NCI-H1048 (cell line): Measurements from ENCODE around the gene ENGASE.

Source experiments
- DNase-seq: peaks from one replicate; lab custom pipeline; 2025; lab: John Stamatoyannopoulos, UW

Gene ENGASE

DNA sequence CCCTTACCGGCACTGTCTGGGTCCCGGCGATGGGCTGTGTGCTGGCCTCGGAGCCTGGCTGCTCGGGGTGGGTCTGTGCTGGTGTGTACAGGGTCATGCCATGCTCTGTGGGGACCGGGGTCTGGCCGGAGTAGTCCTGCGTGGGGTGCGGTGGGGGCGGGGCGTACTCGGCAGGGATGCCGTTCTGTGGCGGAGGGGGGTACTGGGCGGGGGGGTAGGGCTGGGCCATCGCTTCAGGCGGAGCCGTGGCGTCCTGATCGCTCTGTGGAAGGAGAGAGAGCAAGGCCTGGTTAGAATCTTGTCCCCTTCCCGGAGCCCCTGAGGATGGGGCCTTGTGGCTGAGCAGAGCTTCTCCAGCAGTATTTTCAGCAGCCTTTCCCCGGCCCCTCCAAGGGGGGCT is 40.9 kb downstream of the ENGASE start:
- DNase-seq, result no peak

DNA sequence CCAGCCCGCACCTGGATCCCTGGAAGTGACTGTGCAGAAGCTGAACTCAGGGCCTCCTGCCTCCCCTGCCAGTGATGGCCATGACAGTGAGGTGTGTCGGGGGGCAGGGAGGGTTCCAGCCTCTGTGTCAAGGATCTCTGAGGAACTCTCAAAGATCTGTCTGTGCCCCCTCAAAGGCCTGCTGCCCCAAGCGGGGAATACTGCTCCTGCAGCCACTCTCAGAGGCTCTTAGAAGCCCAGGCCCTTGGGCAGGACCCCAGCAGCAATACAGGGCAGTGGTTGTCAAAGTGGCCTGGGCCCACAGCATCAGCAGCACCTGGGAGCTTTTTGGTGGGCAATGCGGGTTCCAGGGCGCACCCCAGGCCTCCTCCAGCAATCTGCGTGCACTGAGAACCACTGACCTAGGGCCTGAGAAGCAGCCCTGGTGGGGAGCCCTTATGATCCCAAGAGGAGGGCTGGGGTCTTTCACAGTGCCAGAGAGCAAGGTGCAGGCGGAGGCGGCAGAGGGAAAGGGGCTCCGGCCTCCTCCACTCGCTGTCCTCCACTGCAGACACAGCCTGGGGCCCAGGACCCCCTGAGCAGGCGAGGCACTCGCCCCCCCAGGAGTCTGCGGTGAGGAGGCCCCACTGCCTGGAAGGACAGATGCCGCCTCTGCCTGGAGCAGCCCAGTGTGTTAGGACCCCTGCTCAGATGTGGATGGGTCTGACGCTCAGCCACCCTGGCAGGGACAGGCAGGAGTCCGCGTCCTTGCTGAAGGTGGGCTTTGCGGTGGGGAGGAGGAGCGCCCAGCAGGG is 42.1 kb downstream of the ENGASE start:
- no peak for DNase-seq

DNA sequence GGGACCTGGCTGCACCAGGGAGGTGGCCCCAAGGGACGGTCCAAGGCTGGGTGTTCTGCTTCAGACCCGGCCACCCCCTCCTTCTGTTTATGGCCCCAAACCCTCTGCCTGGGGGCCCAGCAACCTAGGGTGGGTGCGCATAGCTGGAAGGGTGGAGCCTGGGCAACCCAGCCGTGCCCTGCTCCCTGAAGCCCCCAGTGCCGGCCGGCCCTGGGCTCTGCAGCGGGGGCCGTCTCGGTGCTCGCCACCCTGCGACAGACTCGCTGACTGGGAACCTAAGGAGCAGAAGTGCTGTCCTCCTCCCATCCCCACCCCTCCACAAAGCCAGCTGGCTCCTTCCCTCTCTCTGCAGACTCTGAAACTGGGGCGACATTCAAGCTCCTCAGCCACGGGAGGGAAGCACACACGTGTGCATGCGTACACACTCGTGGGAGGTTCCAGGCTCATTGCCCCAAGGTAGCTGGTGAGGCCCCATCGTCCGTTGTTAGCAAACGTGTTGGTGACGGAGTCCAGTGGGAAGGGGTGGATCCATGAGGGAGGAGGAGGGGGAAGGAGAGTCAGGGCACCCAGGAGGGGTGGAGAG is 43.4 kb downstream of the ENGASE start:
- no peak for DNase-seq

DNA sequence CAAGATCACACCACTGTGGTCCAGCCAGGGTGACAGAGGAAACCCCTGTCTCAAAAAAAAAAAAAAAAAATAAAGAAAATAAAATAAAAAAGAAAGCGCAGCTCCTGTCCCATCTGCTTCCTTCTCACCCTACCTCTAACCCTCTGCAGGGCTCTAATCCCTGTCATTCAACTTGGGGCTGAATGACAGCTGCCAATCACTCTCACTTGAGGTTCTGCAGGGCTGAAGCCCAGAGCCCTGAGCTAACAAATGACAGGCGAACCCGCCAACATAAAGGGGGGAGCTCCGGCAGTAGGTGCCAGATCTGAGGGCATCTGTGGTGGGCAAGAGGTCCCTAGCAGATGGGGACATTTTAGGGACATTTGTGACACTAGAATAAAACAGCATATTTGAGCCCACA is 44.3 kb downstream of the ENGASE start:
- DNase-seq, result no peak

DNA sequence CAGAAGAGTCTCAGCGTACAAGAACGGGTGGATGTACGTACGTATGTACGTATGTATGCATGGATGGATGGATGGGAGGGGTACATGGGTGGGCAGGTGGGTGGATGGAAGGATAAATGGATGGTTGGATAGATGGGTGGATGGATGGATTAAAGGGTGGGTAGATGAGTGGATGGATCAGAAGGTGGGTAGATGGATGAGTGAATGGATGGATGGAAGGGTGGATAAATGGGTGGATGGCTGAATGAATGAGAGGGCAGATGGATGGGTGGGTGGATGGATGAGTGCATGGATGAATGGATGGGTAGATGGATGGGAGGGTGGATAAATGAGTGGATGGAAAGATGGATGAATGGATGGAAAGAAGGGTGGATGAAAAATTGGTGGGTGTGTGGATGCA is 45.6 kb downstream of the ENGASE start:
- DNase-seq, result no peak

DNA sequence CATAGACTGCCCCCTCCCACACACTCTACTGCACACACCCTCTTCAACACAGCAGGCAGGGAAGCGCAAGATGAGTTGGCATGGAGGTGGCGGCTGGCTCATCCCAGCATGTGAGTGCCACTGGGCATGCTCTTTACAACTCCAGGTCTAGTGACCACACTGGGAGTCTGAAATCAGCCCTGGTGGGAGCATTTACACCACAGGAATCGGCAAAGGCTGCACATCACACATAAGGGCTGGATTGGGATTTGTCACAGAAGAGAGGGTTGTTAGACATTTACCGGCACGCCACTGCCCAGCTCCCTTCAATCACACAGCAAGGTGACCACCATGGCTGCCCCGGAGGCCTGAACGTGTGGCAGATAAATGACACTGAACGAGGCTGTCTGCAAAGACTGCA is 49.4 kb downstream of the ENGASE start:
- no peak for DNase-seq

DNA sequence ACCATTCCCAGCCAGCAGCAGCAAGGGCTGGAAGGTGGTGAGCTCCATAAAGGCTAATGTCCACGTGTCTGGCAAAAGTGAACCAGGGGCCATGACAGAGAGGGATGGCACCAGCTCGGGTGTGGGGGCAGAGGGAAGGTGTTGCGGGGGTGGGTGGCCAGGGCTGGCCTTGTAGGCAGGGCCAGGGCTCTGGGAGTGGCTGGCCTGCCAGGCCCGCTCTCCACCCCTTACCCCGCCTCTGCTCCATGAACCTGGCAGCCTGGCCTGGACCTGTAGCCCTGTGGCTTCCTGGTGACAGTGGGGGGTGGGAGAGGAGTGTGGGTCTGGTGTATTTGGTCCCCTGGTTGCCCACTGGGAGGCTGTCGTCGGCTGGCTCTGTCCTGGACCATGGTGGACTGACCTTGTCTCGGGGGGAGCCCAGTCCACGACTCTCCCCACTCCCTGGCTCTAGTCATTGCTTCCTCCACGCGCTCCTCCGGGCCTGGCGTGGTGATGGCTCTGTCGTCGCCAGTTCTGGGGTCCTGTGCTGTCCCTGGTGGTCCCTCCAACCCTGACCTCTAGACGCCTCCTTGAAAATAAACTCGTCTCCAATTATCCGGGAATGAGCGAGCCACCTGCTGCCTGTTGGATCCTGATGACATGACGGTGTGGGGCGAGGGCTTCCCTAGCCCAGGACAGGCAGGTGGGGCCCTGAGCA is 50.0 kb downstream of the ENGASE start:
- no peak for DNase-seq

DNA sequence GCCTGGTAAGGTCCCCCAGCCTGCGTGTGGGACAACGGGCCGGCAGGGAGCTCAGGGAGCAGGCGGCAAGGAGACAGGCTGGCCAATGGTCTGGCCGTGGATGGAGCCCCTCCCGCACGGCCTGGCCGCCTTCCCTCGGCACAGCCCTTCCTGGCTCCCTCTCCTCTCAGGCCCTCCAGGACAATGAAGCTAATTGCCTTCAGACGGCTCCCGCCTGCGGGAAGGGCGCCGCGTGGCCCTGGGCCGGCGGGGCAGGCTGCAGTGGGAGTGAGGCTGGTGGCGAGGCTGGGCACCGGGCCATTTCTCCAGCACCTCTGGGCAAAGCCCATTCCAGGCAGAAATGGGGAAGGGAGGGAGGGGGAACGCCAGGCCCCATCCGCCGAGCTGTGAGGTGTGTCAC is 50.9 kb downstream of the ENGASE start:
- DNase-seq, result no peak

DNA sequence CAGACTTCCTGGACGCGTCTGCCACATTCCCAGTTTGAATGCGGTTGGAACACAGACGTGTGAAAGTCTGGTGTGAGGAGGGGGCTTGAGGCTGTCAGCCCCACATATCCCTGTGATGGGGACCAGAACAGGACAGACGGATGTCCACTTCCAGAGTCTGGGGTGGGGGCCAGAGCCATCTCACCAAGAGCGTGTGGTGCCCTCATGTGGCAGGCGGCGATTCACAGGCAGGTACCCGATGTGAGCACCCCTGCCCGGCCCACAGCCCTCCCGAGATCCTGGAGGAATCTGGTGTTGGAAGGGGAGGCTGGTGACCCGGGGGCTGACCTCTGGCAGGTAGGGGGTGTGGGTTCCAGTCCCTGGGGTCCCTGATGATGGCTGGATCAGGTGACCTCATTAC is 51.5 kb downstream of the ENGASE start:
- no peak for DNase-seq

DNA sequence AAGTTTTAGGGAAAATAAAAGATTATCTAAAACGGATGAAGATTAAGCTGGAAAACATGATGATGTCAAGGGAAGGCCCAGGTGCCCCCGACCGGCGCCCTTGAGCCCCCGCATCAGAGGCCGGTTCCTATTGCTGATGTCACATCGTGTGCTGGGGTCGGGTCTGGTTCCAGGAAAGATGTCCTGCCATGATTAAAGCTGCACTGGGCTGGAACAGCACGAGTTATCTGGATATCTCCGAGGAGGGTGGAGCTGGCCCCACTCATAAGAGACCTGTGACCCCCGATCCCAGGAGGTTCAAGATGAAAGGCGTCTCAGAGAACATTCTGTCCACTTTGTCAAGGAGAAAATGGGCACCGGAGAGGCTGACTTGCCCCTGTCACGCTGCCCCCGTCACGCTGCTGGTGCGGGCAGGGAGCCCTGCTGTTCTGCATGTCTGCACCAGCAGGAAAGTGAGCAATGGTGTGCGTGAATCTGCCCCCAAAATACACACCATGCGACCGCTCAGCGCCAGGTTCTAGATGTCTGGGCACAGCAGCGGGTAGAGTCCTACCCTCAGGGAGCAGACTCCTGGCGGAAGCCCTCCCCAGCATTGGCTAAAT is 53.0 kb downstream of the ENGASE start:
- DNase-seq, result no peak

DNA sequence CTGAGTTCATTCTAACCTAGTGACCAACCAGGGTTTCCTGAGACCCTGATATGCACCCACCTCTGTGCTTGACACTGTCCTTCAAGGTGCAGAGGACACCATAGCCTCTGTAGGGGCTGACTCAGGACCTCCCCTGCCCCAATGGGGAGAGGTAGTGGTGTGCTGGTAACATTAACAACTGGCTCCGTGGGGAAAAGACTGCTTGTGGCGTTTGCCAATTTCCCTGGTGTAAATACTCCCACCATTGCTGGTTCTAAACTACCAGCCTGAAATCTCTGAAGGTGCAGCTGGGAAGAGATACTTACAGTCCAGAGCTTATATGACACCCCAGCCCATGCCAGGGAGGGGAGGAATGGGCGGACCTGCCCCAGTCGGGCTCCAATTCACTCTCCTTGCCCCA is 54.9 kb downstream of the ENGASE start:
- no peak for DNase-seq

DNA sequence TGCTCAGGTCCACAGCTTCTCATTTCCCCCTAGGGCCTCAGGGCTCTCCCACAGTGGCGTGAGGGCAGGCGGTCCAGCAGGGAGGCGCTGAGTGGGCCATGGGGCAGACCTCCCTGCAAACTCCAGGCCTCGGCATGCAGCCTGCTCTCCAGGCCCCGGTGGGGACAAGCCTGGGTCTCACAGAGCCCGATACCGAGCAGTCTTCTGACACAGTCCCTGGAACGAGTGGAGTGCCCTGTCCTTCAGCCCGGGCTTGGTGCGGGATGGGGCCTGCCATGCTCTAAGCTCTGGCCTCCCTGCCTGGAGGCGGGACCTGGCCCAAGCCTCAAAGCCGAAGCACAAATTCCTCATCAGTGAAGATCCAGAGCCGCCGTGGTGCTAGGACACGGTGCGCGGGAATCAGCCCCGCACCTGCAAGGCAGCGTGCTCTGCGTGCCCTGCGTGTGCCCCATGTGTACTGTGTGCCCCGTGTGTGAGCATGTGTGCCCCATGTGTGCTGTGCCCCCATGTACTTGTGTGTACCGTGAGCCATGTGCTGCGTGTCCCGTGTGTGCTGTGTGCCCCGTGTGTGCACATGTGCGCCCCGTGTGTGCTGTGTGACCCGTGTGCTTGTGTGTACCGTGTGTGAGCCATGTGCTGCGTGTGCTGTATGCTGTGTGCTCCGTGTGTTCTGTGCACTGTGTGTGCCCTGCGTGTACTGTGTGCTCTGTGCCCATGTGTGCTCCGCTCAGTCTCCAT is 56.1 kb downstream of the ENGASE start:
- no peak for DNase-seq

DNA sequence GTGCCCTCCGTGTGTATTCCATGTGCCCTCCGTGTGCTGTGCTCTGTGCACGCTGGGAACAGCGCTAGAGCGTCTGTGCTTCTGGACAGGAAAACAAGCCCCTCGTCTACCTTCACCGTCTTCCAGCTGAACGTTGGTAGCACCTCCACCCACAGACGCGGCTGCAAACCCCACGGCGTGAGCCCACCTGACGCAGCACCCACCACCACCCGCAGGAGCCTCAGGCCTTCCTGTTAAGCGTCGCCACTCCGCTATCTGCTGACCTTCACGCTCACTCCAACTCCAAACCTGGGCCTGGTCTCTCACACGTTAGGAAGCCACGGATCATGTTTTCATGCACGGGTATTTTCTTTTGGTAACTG is 56.6 kb downstream of the ENGASE start:
- no peak for DNase-seq

DNA sequence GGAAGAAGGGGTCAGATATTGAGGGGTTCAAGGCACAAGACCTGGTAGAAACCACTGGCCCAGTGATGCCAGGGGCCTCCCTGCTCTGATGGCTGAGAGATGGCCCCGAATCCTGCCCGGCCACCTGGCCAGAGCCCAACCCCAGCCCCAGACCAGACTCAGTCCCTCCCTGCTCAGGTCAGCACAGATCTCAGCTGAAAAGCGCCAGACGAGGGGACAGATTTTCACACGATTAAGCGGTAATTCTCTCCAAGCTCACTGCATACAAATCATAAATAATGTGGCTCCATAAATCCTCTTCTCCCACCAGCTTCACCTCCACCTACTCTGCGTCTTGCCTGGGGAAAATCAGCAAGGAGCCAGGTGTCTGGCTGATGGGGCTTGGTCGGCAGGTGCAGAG is 57.1 kb downstream of the ENGASE start:
- DNase-seq, result no peak

DNA sequence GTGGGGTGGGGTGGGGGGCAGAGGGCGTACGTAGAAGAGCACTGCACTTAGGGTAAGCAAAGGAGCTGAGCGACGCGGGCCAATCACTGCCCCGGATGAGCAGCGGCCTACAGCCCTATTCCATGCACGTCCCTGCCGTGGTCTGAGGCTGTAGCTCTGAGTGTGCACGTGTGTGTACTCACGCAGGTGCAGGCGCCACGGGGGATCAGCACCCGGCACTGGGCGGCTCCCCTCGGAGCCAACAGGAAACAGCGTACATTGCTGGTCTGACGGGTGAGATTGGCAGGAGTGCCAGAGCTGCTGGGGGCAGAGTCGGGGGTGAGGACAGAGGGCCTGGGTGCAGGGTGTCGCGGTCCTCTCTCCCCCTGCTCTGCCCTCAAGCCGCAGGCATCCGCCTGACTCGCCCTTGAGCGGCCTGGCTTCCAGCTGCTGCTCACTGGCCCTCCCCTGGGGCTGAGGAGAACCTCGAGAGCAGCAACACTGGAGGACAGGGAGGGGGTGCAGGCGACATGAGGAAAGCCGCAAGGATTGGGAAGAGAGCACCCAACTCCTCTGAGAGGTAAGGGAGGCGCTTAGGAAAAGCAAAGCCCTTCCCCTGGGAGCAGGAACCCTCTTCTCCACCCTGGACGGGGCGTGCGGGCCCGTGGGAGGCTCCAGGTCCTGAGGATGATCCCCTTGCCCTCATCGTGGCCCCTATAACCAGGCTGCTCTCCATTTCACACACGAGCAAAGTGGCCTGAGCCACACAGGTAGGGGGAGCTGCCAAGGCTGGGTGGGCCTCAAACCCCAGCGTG is 57.8 kb downstream of the ENGASE start:
- no peak for DNase-seq

DNA sequence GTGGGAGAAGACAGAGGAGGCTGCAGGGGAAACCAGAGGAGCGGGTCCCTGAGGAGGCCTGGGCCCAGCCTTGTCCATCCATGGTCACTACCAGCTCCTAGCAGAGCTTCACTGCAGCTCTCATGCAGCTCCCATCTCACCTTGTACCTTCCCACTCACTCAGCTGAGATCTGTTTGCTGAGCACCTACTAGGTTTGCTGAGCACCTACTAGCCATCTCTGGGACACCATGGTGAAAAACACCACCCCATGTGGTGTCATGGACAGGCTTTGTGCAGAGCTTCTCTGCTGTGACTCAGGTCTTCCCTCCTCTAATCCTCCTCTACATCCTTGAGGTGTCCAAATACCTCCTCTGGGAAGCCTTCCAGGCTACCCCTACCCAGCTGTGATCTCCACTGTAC is 58.6 kb downstream of the ENGASE start:
- DNase-seq, result no peak

DNA sequence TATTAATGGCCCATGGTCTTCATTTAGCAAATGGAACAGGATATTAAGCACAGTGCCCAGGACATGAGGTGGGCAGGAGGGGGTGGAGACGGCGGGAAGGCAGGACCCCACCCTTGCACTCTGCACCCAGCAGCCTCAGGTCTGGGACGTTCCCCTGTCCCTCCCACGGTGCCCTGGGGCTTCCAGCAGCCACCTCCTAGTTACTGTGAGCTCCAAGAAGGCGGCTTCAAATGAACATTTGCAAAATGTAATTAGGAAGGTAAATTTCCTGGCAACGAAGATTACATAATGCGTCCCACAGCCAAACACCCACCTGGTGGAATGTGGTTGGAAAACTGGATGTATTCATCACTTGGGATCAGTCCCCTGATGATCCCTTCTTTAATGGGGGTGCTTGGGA is 59.4 kb downstream of the ENGASE start:
- DNase-seq, result no peak

DNA sequence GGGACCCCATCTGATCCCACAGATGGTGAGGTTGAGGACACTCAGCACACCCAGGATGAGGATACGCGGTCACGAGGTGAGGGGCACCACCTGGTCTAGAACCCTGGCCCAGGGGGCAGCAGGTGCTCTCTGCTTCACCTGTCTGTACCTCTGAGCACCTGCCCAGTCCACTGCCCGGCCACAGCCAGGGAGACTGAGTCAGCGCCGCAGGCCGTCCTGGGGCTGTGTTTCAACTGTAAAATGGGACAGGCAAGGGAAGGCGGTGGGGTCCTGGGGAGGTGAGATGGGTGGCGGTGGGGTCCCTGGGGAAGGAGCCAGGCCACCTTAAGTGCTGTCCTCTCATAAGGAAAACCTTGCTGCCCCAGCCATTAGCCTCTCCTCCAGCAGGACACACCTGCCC is 60.4 kb downstream of the ENGASE start:
- no peak for DNase-seq

DNA sequence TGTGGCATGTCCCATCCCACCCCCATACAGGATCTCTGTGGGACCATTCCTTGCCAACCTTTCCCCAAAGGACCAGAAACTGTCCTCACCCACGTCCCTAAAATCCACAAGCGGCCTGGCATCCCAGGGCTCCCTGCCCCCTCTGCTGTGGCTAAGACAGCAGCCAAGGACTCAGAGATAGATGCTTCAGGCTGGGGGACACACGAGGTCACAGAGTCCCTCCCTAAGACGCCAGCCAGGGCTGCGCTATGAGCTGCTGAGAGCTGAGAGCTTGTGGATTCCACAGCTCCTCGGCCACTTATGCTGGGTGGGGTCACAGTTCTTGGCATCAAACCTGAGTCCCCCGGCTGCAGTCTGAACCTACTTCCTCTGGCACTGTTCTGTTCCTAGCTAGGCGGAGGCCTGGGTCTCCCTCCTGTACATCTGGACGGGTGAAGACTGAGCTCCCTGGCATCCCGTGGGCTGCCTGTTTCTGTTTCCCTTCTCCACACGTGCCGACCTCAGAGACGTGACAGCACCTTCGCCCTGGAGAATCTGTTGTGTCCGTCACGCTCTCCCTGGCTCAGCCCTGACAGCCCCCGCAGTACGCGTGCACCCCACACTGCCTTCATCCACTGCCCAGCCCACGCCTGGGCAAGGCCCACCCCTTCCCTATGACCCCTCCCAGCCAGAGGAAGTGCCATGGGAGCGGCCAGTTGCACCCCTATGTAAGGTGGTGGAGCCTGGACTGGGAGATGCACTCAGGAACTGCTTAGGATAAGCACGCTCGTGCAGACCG is 61.2 kb downstream of the ENGASE start:
- no peak for DNase-seq
